GM21786 (cell line): ENCODE results near the gene DEF6.

Experiments used
- ATAC-seq: cut with Tn5 transposase; IDR thresholded peaks from one replicate; pipeline ENCODE4 v1.9.1; 2021; ENCODE audit not compliant: unreplicated experiment

The DEF6 gene

DNA sequence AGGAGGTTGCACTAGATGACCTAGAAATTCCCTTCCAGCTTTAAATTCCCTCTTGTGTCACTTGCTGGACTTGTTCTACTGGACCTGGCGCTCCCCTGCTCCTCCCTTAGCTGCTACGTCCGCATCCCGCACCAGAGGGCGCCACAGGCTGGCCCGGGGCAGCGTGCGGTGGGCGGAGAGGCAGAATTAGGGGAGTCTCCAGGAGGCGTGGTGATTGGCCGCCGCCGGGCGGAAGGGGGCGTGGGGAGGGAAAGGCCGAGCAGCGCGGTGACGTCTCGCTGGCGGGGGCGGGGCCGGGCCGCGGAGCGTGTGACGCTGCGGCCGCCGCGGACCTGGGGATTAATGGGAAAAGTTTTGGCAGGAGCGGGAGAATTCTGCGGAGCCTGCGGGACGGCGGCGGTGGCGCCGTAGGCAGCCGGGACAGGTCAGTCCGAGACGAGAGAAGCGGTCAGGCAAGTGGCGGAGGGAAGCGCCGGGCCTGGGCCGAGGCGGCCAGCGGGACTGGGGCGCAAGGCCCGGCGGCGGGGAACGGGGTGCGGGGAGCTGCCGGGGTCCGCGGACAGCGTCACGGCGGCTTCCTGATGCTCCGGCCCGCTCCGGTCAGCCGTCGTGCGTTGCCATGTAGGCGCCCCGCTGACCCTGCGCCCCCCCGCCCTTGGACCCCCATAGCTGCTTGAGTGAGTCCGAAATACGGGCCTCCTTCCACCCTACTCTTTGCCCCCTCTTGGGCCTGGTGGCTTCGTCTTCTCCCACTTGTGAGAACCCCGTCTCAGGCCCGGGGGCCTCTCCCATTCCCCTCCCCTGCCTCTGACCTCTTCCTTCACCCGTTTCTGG lies 44.9 kb downstream of the DEF6 start, which contains the start of gene PPARD:
Gene PPARD (plus strand): TSS at position 301 of the 834 bp plus-strand sequence. CDS start 68,530 bp downstream, outside the sequence.
- ATAC-seq: peak; percentile 96

GRCh38 chr6:35343092-35343834 lies 45.6 kb downstream of the DEF6 start:
- ATAC-seq: no peak

- no peak for ATAC-seq
These were observed 46.4 kb downstream of the DEF6 start for GRCh38 chr6:35343835-35344550.

GRCh38 chr6:35351422-35351821 lies 53.8 kb downstream of the DEF6 start:
- no peak for ATAC-seq

DNA sequence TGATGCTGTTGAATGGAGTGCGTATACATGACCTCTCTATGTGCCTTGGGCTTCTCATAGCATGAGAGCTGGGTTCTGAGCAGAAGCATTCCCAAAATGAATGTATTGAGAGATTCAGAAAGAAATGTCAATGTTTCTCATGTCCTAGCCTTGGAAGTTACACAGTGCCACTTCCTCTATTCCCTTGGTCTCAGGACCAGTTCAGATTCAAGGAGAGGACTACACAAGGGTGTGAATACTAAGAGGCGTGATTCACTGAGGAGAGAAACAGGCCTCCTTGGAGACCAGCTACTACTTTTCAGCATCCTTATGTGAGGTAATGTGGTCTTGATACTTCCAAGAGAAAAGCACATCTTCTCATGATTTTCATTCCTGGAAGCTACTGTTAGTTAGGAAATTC lies 55.1 kb downstream of the DEF6 start:
- ATAC-seq: no peak

DNA sequence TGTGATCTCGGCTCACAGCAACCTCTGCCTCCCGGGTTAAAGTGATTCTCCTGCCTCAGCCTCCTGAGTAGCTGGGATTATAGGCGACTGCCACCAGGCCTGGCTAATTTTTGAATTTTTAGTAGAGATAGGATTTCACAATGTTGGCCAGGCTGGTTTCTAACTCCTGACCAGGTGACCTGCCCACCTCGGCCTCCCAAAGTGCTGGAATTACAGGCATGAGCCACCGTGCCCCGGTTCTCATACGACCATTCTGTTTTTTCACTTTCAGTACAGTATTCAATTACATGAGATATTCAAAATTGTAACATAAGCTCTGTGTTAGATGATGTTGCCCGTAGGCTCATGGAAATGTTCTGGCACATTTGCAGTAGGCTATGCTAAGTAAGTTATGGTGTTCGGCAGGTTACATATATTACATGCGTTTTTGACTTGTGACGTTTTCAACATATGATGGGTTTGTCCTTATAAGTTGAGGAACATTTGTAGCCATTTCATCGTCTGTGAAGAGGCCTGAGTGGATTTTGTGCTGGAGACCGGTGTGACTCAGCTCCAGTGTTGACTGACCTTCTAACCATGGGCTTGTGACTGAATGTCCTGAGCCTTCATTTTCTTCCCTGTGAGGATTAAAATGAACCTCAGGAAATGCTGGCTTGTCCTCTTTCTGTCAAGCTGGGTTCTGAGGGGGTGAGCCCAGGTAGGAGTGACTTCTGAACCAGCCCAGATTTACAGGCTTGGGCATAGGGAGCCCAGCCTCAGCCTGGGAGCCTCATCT lies 56.9 kb downstream of the DEF6 start:
- no peak for ATAC-seq

GRCh38 chr6:35356391-35356790 lies 58.8 kb downstream of the DEF6 start:
- ATAC-seq: no peak

GRCh38 chr6:35357677-35358076 lies 60.1 kb downstream of the DEF6 start:
- ATAC-seq: no peak

GRCh38 chr6:35358086-35358485 lies 60.5 kb downstream of the DEF6 start:
- no peak for ATAC-seq

DNA sequence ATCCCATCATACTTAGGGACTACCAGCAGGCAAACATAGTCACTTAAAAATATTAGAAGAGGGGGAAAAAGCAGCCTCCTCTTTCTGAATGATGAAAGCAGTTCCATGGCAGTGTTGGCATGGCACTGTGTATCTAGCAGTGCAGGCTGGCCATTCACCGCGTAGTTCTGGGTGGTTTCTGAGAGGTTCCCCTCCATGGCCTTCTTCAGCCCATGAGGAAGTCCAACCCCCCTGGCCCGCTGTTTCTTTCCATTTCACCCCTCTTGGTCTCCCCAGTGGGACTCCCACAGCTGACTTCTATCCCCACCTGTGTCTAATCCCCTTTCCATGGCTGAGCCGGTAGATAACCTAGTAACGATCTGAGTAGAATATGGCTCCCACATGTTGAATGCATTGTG lies 61.7 kb downstream of the DEF6 start:
- no peak for ATAC-seq

- no peak for ATAC-seq
These were observed 62.2 kb downstream of the DEF6 start for GRCh38 chr6:35359744-35360348.

- ATAC-seq: no peak
These were observed 62.9 kb downstream of the DEF6 start for GRCh38 chr6:35360349-35361138.

DNA sequence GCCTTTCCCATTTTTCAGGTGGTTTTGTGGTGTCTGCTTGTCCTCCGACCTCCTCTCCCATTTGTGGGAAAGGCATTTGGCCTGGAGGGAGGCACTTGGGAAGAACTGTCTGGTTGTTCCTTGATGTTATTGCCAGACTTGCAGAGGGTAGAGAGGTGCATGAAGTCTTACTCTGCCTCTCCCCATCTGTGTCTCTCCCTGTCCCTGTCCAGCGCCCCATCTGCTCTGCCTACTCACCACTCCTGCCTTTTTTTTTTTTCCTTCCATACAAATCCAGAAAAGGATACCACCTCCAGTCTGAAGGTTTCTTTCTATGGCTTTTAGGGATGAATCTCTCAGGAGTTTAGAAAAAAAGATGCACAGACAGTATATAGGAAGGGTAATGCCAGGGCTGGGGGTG lies 64.6 kb downstream of the DEF6 start:
- no peak for ATAC-seq

DNA sequence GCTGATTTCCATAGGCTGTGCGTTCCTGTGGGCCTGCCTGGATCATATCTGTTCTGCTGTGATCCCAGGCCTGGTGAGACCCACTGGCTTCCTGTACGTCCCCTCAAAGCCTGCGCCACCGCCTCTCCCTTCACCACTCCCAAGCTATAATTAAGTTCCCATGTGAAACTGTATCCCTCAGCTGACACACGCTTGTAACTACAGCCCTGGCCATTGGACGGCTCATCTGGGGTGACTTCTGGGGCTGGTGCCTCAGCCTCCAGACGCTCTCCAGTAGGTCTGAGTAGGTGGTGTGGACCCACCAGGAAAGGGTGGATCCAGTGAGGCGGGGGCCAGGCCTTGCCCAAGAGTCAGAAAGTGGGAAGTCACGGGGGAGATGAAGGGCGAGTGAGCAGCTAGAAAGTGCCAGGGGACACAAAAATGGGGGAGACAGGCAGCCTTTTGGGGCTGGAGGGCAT lies 65.7 kb downstream of the DEF6 start:
- no peak for ATAC-seq

DNA sequence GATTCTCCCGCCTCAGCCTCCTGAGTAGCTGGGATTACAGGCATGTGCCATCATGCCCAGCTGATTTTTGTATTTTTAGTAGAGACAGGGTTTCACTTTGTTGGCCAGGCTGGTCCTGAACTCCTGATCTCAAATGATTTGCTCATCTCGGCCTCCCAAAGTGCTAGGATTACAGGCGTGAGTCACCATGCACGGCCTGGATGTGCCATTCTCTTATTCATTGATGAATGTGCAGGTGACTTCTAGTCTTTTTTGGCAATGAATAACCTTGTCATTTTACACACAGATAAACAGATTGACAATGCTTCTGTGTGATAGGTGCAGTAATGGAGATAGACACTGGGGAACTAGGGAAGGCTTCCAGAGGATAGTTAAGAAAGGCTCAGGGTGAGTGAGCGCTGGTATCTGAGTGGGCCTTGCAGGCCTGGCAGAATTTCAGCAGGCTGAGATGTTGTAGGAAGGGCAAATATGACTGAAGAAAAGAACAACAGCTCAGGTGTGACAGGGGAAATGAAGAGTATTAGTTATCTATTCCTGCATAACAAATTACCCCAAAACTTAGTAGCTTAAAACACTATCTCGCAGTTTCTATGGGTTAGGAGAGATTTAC lies 68.1 kb downstream of the DEF6 start:
- no peak for ATAC-seq

DNA sequence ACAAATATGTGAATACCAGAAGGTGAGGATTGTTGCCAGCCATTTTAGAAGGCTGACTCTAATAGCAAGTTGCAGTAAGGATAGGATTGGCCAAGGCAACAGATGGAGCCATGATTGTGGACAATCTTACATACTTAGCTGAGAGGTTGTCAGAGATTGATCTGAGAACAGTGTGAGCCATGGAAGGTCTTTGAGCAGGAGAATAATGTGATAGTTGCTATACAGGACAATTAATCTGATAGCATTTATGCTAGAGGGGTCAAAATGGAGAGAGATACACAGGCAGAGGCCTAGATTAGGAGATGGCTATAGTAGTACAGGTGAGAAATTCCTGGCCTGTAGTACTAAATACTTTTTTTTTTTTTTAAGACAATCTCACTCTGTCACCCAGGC lies 68.6 kb downstream of the DEF6 start:
- no peak for ATAC-seq

DNA sequence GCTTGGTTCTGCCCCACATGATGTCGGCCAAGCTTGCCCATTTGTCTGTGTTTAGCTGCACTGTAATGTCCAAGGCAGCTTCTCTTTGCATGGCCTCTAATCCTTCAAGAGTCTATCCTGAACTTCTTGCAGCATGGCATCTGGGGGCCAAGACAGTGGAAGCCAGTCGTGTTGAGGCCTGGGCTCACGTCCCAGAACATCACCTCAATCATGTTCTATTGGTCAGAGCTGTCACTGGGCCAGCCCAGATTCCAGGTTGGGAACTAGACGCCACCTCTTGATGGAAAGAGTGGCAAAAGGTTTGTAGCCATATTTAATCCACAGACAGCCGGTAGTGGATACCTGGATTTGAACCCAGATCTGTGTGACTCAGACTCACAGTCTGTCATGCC lies 70.0 kb downstream of the DEF6 start:
- ATAC-seq: no peak

GRCh38 chr6:35368038-35368887 lies 70.6 kb downstream of the DEF6 start:
- ATAC-seq: no peak
